ENCODE data around the gene NRROS.

The NRROS gene

GRCh38 chr3:196641333-196642054, 2.0 kb downstream of the NRROS start:
- Histone ChIP-seq H3K36me3 (ENCODE audit: control insufficient read depth, insufficient read depth, low read length) (no peaks in the 10 kb centered on the region), H3K4me3 (ENCODE audit: low read depth, low read length) (no peak overlapping the region), H3K27me3 (ENCODE audit: control insufficient read depth, insufficient read depth, low read length) (no peaks in the 10 kb centered on the region), H3K4me1 (ENCODE audit: control insufficient read depth, insufficient read depth, low read length) (peaks cover 11% of the 10 kb centered on the region), H3K9me3 (ENCODE audit: control insufficient read depth, insufficient read depth, low read length) (no peaks in the 10 kb centered on the region), H3K9ac (ENCODE audit: low read depth, low read length) (no peak overlapping the region)

GRCh38 chr3:196642434-196642833, 2.9 kb downstream of the NRROS start:
- H3K9ac ChIP-seq (ENCODE audit: low read depth, low read length), result no peak overlapping the region
- H3K4me1 ChIP-seq (ENCODE audit: control insufficient read depth, insufficient read depth, low read length), result peaks cover 14% of the 10 kb centered on the region
- no peaks in the 10 kb centered on the region for H3K27me3 ChIP-seq (ENCODE audit: control insufficient read depth, insufficient read depth, low read length)
- H3K4me3 ChIP-seq (ENCODE audit: low read depth, low read length), result no peak overlapping the region
- no peaks in the 10 kb centered on the region for H3K36me3 ChIP-seq (ENCODE audit: control insufficient read depth, insufficient read depth, low read length)
- H3K9me3 ChIP-seq (ENCODE audit: control insufficient read depth, insufficient read depth, low read length), result no peaks in the 10 kb centered on the region

GRCh38 chr3:196643201-196643749, 3.8 kb downstream of the NRROS start:
- no peaks in the 10 kb centered on the region for H3K27me3 ChIP-seq (ENCODE audit: control insufficient read depth, insufficient read depth, low read length)
- no peaks in the 10 kb centered on the region for H3K9me3 ChIP-seq (ENCODE audit: control insufficient read depth, insufficient read depth, low read length)
- no peaks in the 10 kb centered on the region for H3K36me3 ChIP-seq (ENCODE audit: control insufficient read depth, insufficient read depth, low read length)
- H3K4me3 ChIP-seq (ENCODE audit: low read depth, low read length), result no peak overlapping the region
- H3K9ac ChIP-seq (ENCODE audit: low read depth, low read length), result no peak overlapping the region
- H3K4me1 ChIP-seq (ENCODE audit: control insufficient read depth, insufficient read depth, low read length), result peaks cover 17% of the 10 kb centered on the region

- H3K36me3 ChIP-seq (ENCODE audit: control insufficient read depth, insufficient read depth, low read length), result no peaks in the 10 kb centered on the region
- peaks cover 19% of the 10 kb centered on the region for H3K4me1 ChIP-seq (ENCODE audit: control insufficient read depth, insufficient read depth, low read length)
- H3K9ac ChIP-seq (ENCODE audit: low read depth, low read length), result no peak overlapping the region
Observed at GRCh38 chr3:196643761-196644160, 4.3 kb downstream of the NRROS start.

GRCh38 chr3:196645096-196645495, 5.6 kb downstream of the NRROS start:
- Histone ChIP-seq H3K9ac (ENCODE audit: low read depth, low read length) (no peak overlapping the region), H3K36me3 (ENCODE audit: control insufficient read depth, insufficient read depth, low read length) (no peaks in the 10 kb centered on the region), H3K27me3 (ENCODE audit: control insufficient read depth, insufficient read depth, low read length) (no peaks in the 10 kb centered on the region), H3K4me1 (ENCODE audit: control insufficient read depth, insufficient read depth, low read length) (peaks cover 19% of the 10 kb centered on the region), H3K4me3 (ENCODE audit: low read depth, low read length) (no peak overlapping the region), H3K9me3 (ENCODE audit: control insufficient read depth, insufficient read depth, low read length) (no peaks in the 10 kb centered on the region)

More at GRCh38 chr3:196643761-196644160, 4.3 kb downstream of the NRROS start:
- no peak overlapping the region for H3K4me3 ChIP-seq (ENCODE audit: low read depth, low read length)
- no peaks in the 10 kb centered on the region for H3K9me3 ChIP-seq (ENCODE audit: control insufficient read depth, insufficient read depth, low read length)
- H3K27me3 ChIP-seq (ENCODE audit: control insufficient read depth, insufficient read depth, low read length), result no peaks in the 10 kb centered on the region

- Histone ChIP-seq H3K4me3 (ENCODE audit: low read depth, low read length) (no peak overlapping the region), H3K4me1 (ENCODE audit: control insufficient read depth, insufficient read depth, low read length) (peaks cover 19% of the 10 kb centered on the region), H3K9me3 (ENCODE audit: control insufficient read depth, insufficient read depth, low read length) (no peaks in the 10 kb centered on the region), H3K27me3 (ENCODE audit: control insufficient read depth, insufficient read depth, low read length) (no peaks in the 10 kb centered on the region), H3K9ac (ENCODE audit: low read depth, low read length) (no peak overlapping the region), H3K36me3 (ENCODE audit: control insufficient read depth, insufficient read depth, low read length) (no peaks in the 10 kb centered on the region)
Observed at GRCh38 chr3:196645897-196646665, 6.6 kb downstream of the NRROS start.

GRCh38 chr3:196646666-196647216, 7.2 kb downstream of the NRROS start:
- Histone ChIP-seq H3K4me1 (ENCODE audit: control insufficient read depth, insufficient read depth, low read length) (peaks cover 19% of the 10 kb centered on the region), H3K4me3 (ENCODE audit: low read depth, low read length) (no peak overlapping the region), H3K9ac (ENCODE audit: low read depth, low read length) (no peak overlapping the region), H3K36me3 (ENCODE audit: control insufficient read depth, insufficient read depth, low read length) (no peaks in the 10 kb centered on the region), H3K27me3 (ENCODE audit: control insufficient read depth, insufficient read depth, low read length) (no peaks in the 10 kb centered on the region), H3K9me3 (ENCODE audit: control insufficient read depth, insufficient read depth, low read length) (no peaks in the 10 kb centered on the region)

GRCh38 chr3:196650740-196651311, 11.3 kb downstream of the NRROS start:
- peaks cover 19% of the 10 kb centered on the region for H3K4me1 ChIP-seq (ENCODE audit: control insufficient read depth, insufficient read depth, low read length)
- H3K9me3 ChIP-seq (ENCODE audit: control insufficient read depth, insufficient read depth, low read length), result no peaks in the 10 kb centered on the region
- H3K36me3 ChIP-seq (ENCODE audit: control insufficient read depth, insufficient read depth, low read length), result no peaks in the 10 kb centered on the region
- no peak overlapping the region for H3K9ac ChIP-seq (ENCODE audit: low read depth, low read length)
- no peak overlapping the region for H3K4me3 ChIP-seq (ENCODE audit: low read depth, low read length)
- no peaks in the 10 kb centered on the region for H3K27me3 ChIP-seq (ENCODE audit: control insufficient read depth, insufficient read depth, low read length)

GRCh38 chr3:196651819-196652218, 12.3 kb downstream of the NRROS start:
- Histone ChIP-seq H3K4me3 (ENCODE audit: low read depth, low read length) (no peak overlapping the region), H3K9me3 (ENCODE audit: control insufficient read depth, insufficient read depth, low read length) (no peaks in the 10 kb centered on the region), H3K9ac (ENCODE audit: low read depth, low read length) (no peak overlapping the region), H3K4me1 (ENCODE audit: control insufficient read depth, insufficient read depth, low read length) (peaks cover 11% of the 10 kb centered on the region), H3K27me3 (ENCODE audit: control insufficient read depth, insufficient read depth, low read length) (no peaks in the 10 kb centered on the region), H3K36me3 (ENCODE audit: control insufficient read depth, insufficient read depth, low read length) (no peaks in the 10 kb centered on the region)

- Histone ChIP-seq H3K36me3 (ENCODE audit: control insufficient read depth, insufficient read depth, low read length) (no peaks in the 10 kb centered on the region), H3K4me1 (ENCODE audit: control insufficient read depth, insufficient read depth, low read length) (peaks cover 6% of the 10 kb centered on the region), H3K4me3 (ENCODE audit: low read depth, low read length) (no peak overlapping the region), H3K27me3 (ENCODE audit: control insufficient read depth, insufficient read depth, low read length) (no peaks in the 10 kb centered on the region), H3K9ac (ENCODE audit: low read depth, low read length) (no peak overlapping the region), H3K9me3 (ENCODE audit: control insufficient read depth, insufficient read depth, low read length) (no peaks in the 10 kb centered on the region)
Observed at GRCh38 chr3:196652961-196653795, 13.7 kb downstream of the NRROS start.

Data from iPS-15b (cell line).